HFFc6 (cell line): ENCODE data around the gene SOX5. TPM values are rescaled to one million over a fixed set of nuclear protein-coding genes. Genes with fewer than 3 reads are reported as not detected.

Source experiments
- DNase-seq: peaks from one replicate; pipeline ENCODE4 v3.0.0-alpha.2; 2018
- H3K27ac Mint-ChIP-seq: 2 replicates; pipeline ENCODE4 v1.8.0; 2020; ENCODE audit warnings: mild to moderate bottlenecking, mixed read lengths
- H3K27me3 Mint-ChIP-seq: 2 replicates; pipeline ENCODE4 v1.8.0; 2021; ENCODE audit warnings: mild to moderate bottlenecking, moderate library complexity, mixed read lengths; ENCODE audit not compliant: insufficient read depth
- H3K36me3 Mint-ChIP-seq: 2 replicates; pipeline ENCODE4 v1.8.0; 2021; ENCODE audit warnings: low read depth, mixed read lengths
- H3K4me1 Mint-ChIP-seq: 2 replicates; pipeline ENCODE4 v1.8.0; 2020; ENCODE audit warnings: low read depth, mixed read lengths
- H3K4me3 Mint-ChIP-seq: 2 replicates; pipeline ENCODE4 v1.8.0; 2020; ENCODE audit warnings: mild to moderate bottlenecking, moderate library complexity, mixed read lengths
- H3K9me3 Mint-ChIP-seq: 2 replicates; pipeline ENCODE4 v1.8.0; 2020; ENCODE audit warnings: mild to moderate bottlenecking, mixed read lengths
- CTCF ChIP-seq: fragments of 200-600 bp; sonication (generic); IDR thresholded peaks from 2 replicates; pipeline ENCODE4 v1.5.0; 2021; ENCODE audit warnings: antibody characterized with exemption, mild to moderate bottlenecking
- total RNA-seq, 6 experiments: library from RNA; stranded (reverse); fragmentation: NEBNext Ultra II Directional; extraction: Animal tissue kit (Norgen Biotek cat#: 25700); gene quantifications; 2 replicates in 1 of 6; 3 replicates in 5 of 6; pipeline ENCODE4 v1.2.3, GENCODE V29; 2021

The SOX5 gene
- total RNA-seq, 6 experiments from 2014 or later, result not detected

- TF ChIP-seq CTCF, result no peak
- no peak overlapping the region for H3K27ac Mint-ChIP-seq
- H3K4me1 Mint-ChIP-seq, result no peaks in the 10 kb centered on the region
- peaks cover 17% of the 10 kb centered on the region for H3K9me3 Mint-ChIP-seq
- no peak overlapping the region for H3K4me3 Mint-ChIP-seq
- no peaks in the 10 kb centered on the region for H3K27me3 Mint-ChIP-seq
- no peak for DNase-seq
- H3K36me3 Mint-ChIP-seq, result no peaks in the 10 kb centered on the region
Observed at GRCh38 chr12:23810329-23810902, 139.1 kb downstream of the SOX5 start.

- H3K36me3 Mint-ChIP-seq, result no peaks in the 10 kb centered on the region; the same call in 1 of the 2 replicates
- H3K27ac Mint-ChIP-seq, result no peak overlapping the region
- H3K4me3 Mint-ChIP-seq, result no peak overlapping the region
- TF ChIP-seq CTCF, result no peak
- no peaks in the 10 kb centered on the region for H3K4me1 Mint-ChIP-seq
- no peak for DNase-seq
- H3K9me3 Mint-ChIP-seq, result peaks cover 16% of the 10 kb centered on the region
- H3K27me3 Mint-ChIP-seq, result no peaks in the 10 kb centered on the region; the same call in 1 of the 2 replicates
Observed at GRCh38 chr12:23803540-23803939, 145.9 kb downstream of the SOX5 start.

GRCh38 chr12:23795494-23795893, 154.0 kb downstream of the SOX5 start:
- Mint-ChIP-seq H3K36me3 (no peaks in the 10 kb centered on the region), H3K27me3 (no peaks in the 10 kb centered on the region; the same call in 1 of the 2 replicates), H3K27ac (no peak overlapping the region), H3K4me3 (no peak overlapping the region), H3K9me3 (peaks cover 14% of the 10 kb centered on the region), H3K4me1 (no peaks in the 10 kb centered on the region)
- DNase-seq, result no peak
- TF ChIP-seq CTCF, result no peak

- Mint-ChIP-seq H3K9me3 (peaks cover 29% of the 10 kb centered on the region), H3K4me3 (no peak overlapping the region), H3K4me1 (no peaks in the 10 kb centered on the region), H3K27me3 (no peaks in the 10 kb centered on the region), H3K36me3 (no peaks in the 10 kb centered on the region), H3K27ac (no peak overlapping the region)
- TF ChIP-seq CTCF, result no peak
- DNase-seq, result no peak
Observed at GRCh38 chr12:23781118-23781517, 168.4 kb downstream of the SOX5 start.

- H3K27me3 Mint-ChIP-seq, result no peaks in the 10 kb centered on the region
- no peaks in the 10 kb centered on the region for H3K36me3 Mint-ChIP-seq
- peaks cover 17% of the 10 kb centered on the region for H3K9me3 Mint-ChIP-seq
- no peak overlapping the region for H3K4me3 Mint-ChIP-seq
- no peak overlapping the region for H3K27ac Mint-ChIP-seq
- DNase-seq, result no peak
- H3K4me1 Mint-ChIP-seq, result no peaks in the 10 kb centered on the region
- no peak for TF ChIP-seq CTCF
Observed at GRCh38 chr12:23775208-23775607, 174.3 kb downstream of the SOX5 start.
